HepG2 (cell line): ENCODE results near the gene TSPAN12. TPM values are rescaled to one million over a fixed set of nuclear protein-coding genes. Genes with fewer than 3 reads are reported as not detected.
A peak's percentile ranks its signal among the peaks of the same experiment; 100 is the strongest.

Source experiments
- ATAC-seq: fragments of 200-7000 bp; cut with Tn5 transposase; 3 replicates; pipeline ENCODE4 v1.9.1; 2020; ENCODE audit warnings: mild to moderate bottlenecking, moderate library complexity
- BruUV-seq: library from RNA; stranded (reverse); fragments of 400-500 nt; replicated peaks from 2 replicates; lab custom pipeline; 2021; lab: Mats Ljungman, UMichigan
- CTCF ChIA-PET: fragments of 300-600 bp; formaldehyde crosslinking; extraction: SDS; loops from one replicate; lab custom pipeline; 2021; ENCODE audit warnings: low total read pairs, inconsistent platforms, low intra/inter-chr PET ratio; lab: Yijun Ruan, JAX
- POLR2A ChIA-PET: fragments of 350-600 bp; sonication (Branson Sonifier 250); formaldehyde crosslinking; loops from one replicate; lab custom pipeline; 2020; ENCODE audit warnings: antibody characterized with exemption, inconsistent platforms; lab: Yijun Ruan, JAX
- DNase-seq: peaks from one replicate; pipeline ENCODE4 v3.0.0-alpha.2; 2015; ENCODE audit warnings: low spot score
- FAIRE-seq: peaks from 3 replicates; lab custom pipeline; 2011; peaks lifted over from hg19 to GRCh38; lab: Jason Lieb, UNC
- H2AFZ ChIP-seq: one replicate; pipeline ENCODE4 v1.6.1; 2011; ENCODE audit warnings: low read length, inconsistent platforms
- H3K27ac ChIP-seq: fragments of 300-600 bp; 3 replicates; pipeline ENCODE4 v1.8.0; 2011; ENCODE audit warnings: mixed run types, mild to moderate bottlenecking, mixed read lengths, low read length, inconsistent platforms; ENCODE audit not compliant: insufficient read depth; ENCODE audit errors: extremely low read length
- H3K27me3 ChIP-seq, 2 experiments: fragments of 200-600 bp in 1 of 2; 2 replicates in 1 of 2; 3 replicates in 1 of 2; pipeline versions ENCODE4 v1.6.0 to v1.8.0; 2011; ENCODE audit warnings: low read length in 2 of 2, mild to moderate bottlenecking in 2 of 2, moderate library complexity in 2 of 2, inconsistent platforms in 1 of 2; ENCODE audit not compliant: insufficient read depth in 2 of 2, control insufficient read depth in 1 of 2
- H3K36me3 ChIP-seq, 2 experiments: fragments of 200-600 bp in 1 of 2; replicated peaks in 1 of 2; 2 replicates in 1 of 2; 3 replicates in 1 of 2; pipeline versions ENCODE4 v1.5.1 to v1.8.0; 2011; ENCODE audit warnings: low read length in 2 of 2, inconsistent platforms in 1 of 2; ENCODE audit not compliant: insufficient read depth in 2 of 2, control insufficient read depth in 1 of 2
- H3K4me1 ChIP-seq: 2 replicates; pipeline ENCODE4 v1.5.1; 2012; ENCODE audit warnings: low read length, inconsistent platforms; ENCODE audit not compliant: insufficient read depth
- H3K4me2 ChIP-seq: 2 replicates; pipeline ENCODE4 v1.6.0; 2011; ENCODE audit warnings: low read depth, low read length, inconsistent platforms
- H3K4me3 ChIP-seq, 3 experiments: fragments of 200-600 bp in 1 of 3; sonication (generic), shearing (Covaris generic) in 1 of 3; replicated peaks in 1 of 3; 2 replicates each; pipeline ENCODE4 v1.5.1; 2011 to 2016; ENCODE audit warnings: low read length in 3 of 3, inconsistent platforms in 2 of 3, low read depth in 2 of 3, mild to moderate bottlenecking in 2 of 3, control low read depth in 1 of 3, mixed read lengths in 1 of 3; ENCODE audit not compliant: insufficient read depth in 1 of 3
- H3K79me2 ChIP-seq: one replicate; pipeline ENCODE4 v1.6.1; 2011; ENCODE audit warnings: low read length, inconsistent platforms; ENCODE audit not compliant: insufficient read depth
- H3K9ac ChIP-seq: 2 replicates; pipeline ENCODE4 v1.6.0; 2011; ENCODE audit warnings: mild to moderate bottlenecking, low read depth, low read length, inconsistent platforms; ENCODE audit not compliant: insufficient read depth
- H3K9me3 ChIP-seq: 2 replicates; pipeline ENCODE4 v1.5.1; 2012; ENCODE audit warnings: mild to moderate bottlenecking, low read length
- H4K20me1 ChIP-seq: 2 replicates; pipeline ENCODE4 v1.6.0; 2011; ENCODE audit warnings: inconsistent platforms, mild to moderate bottlenecking, low read length, moderate library complexity; ENCODE audit not compliant: insufficient read depth
- CHD4 ChIP-seq: fragments of 200-600 bp; sonication (generic); IDR thresholded peaks from 2 replicates; pipeline ENCODE4 v1.7.0; 2017; ENCODE audit warnings: mild to moderate bottlenecking, low read length, borderline replicate concordance
- DRAP1 ChIP-seq: IDR thresholded peaks from 2 replicates; pipeline ENCODE4 v1.6.1; 2016; ENCODE audit warnings: missing genetic modification reagents, missing compliant biosample characterization
- GMEB1 ChIP-seq: sonication (generic); formaldehyde crosslinking; IDR thresholded peaks from 2 replicates; pipeline ENCODE4 v1.5.1; 2020; ENCODE audit warnings: missing genetic modification reagents, mild to moderate bottlenecking, borderline replicate concordance
- KLF16 ChIP-seq, 2 experiments: sonication (generic) in 1 of 2; formaldehyde crosslinking in 1 of 2; IDR thresholded peaks; 2 replicates each; pipeline versions ENCODE4 v1.6.1 to v1.8.0; 2016 to 2023; ENCODE audit warnings: missing genetic modification reagents in 2 of 2, missing compliant biosample characterization in 1 of 2
- MED8 ChIP-seq: sonication (generic); formaldehyde crosslinking; IDR thresholded peaks from 2 replicates; pipeline ENCODE4 v1.8.1; 2023; ENCODE audit warnings: mild to moderate bottlenecking, missing genetic modification reagents; ENCODE audit not compliant: insufficient replicate concordance
- MEF2D ChIP-seq: sonication (generic); formaldehyde crosslinking; IDR thresholded peaks from 2 replicates; pipeline ENCODE4 v1.5.1; 2020; ENCODE audit warnings: mild to moderate bottlenecking, missing genetic modification reagents
- PHF20 ChIP-seq: sonication (generic); formaldehyde crosslinking; IDR thresholded peaks from 2 replicates; pipeline ENCODE4 v1.5.0; 2020; ENCODE audit warnings: mild to moderate bottlenecking, missing genetic modification reagents
- TBX2 ChIP-seq: sonication (generic); formaldehyde crosslinking; IDR thresholded peaks from 2 replicates; pipeline ENCODE4 v1.5.0; 2020; ENCODE audit warnings: missing genetic modification reagents, mild to moderate bottlenecking, borderline replicate concordance
- TFAP4 ChIP-seq: sonication (generic); IDR thresholded peaks from 2 replicates; pipeline ENCODE4 v1.6.1; 2016; ENCODE audit warnings: low read depth, borderline replicate concordance
- XRCC5 ChIP-seq: fragments of 200-400 bp; formaldehyde crosslinking; optimal IDR thresholded peaks from 2 replicates; pipeline ENCODE3; 2017; ENCODE audit warnings: mild to moderate bottlenecking, low read length
- ZBTB10 ChIP-seq: sonication (generic); formaldehyde crosslinking; IDR thresholded peaks from 2 replicates; pipeline ENCODE4 v1.4.0; 2020; ENCODE audit warnings: missing genetic modification reagents, borderline replicate concordance
- ZBTB44 ChIP-seq: sonication (generic); formaldehyde crosslinking; IDR thresholded peaks from 2 replicates; pipeline ENCODE4 v1.4.0; 2020; ENCODE audit warnings: missing genetic modification reagents
- ZFP1 ChIP-seq: IDR thresholded peaks from 2 replicates; pipeline ENCODE4 v1.6.1; 2016
- ZNF563 ChIP-seq: sonication (generic); formaldehyde crosslinking; IDR thresholded peaks from 2 replicates; pipeline ENCODE4 v1.8.0; 2022; ENCODE audit warnings: mild to moderate bottlenecking, moderate library complexity, missing genetic modification reagents
- ZNF580 ChIP-seq: IDR thresholded peaks from 2 replicates; pipeline ENCODE4 v1.6.1; 2016; ENCODE audit warnings: low read depth, borderline replicate concordance
- ZNF672 ChIP-seq: sonication (generic); formaldehyde crosslinking; IDR thresholded peaks from 2 replicates; pipeline ENCODE4 v1.8.1; 2022; ENCODE audit warnings: missing genetic modification reagents
- WGBS: methylation state at CpG from one replicate; pipeline ENCODE4 v1.1.6; 2017; ENCODE audit warnings: low lambda C conversion rate; 5-methylcytosine and 5-hydroxymethylcytosine counted together
- in situ Hi-C: cut with HindIII; loops from 2 replicates; pipeline ENCODE4 v1.10.0; 2017; ENCODE audit warnings: low pct_unique_long_range_greater_than_20kb; ENCODE audit not compliant: extremely low pct_ligation_motif_present
- intact Hi-C: fragments of 100-400 bp; cut with micrococcal nuclease; formaldehyde crosslinking; loops from one replicate; pipeline ENCODE4 v1.10.0; 2022; ENCODE audit not compliant: unreplicated experiment
- polyA plus RNA-seq, 8 experiments: library from polyadenylated mRNA; depleted of rRNA in 3 of 8; stranded (reverse) in 7 of 8; unstranded in 1 of 8; fragments of >200 nt; fragmentation: Illumina TruSeq in 4 of 8; extraction: Trizol in 4 of 8; gene quantifications; 2 replicates each; pipeline versions ENCODE4 v1.2.1 to v1.2.3, GENCODE V29; 2011 to 2016; ENCODE audit warnings: low read depth in 4 of 8, missing spikeins in 1 of 8, mixed read lengths in 1 of 8; ENCODE audit not compliant: insufficient read depth in 1 of 8
- total RNA-seq, 5 experiments: library from RNA; depleted of rRNA; stranded (reverse); fragments of >200 nt; fragmentation: Illumina TruSeq; extraction: Trizol; gene quantifications; 2 replicates each; pipeline ENCODE4 v1.2.3, GENCODE V29; 2016; ENCODE audit warnings: low read depth in 1 of 5

The TSPAN12 gene
- total and polyA plus RNA-seq, 2 of the 13 experiments (the other 11 are each of a cell fraction or from before 2014, with no cell fraction given): 0.48 to 0.95 TPM

- no TSS peak for BruUV-seq
- no peaks in the 10 kb centered on the region for H3K9me3 ChIP-seq
- intact Hi-C loops: loop anchor here (1.0 to 5.0 kb wide), 4 partner anchors 65 to 316 kb away; partner anchors contain the start of gene TSPAN12
- no peak overlapping the region for H3K4me2 ChIP-seq
- H3K27ac ChIP-seq: no peak overlapping the region
- WGBS: 38% methylated on average over 8 of the region's 13 CpGs
- H3K36me3 ChIP-seq: no peaks in the 10 kb centered on the region
- H2AFZ ChIP-seq: no peak overlapping the region
- H3K4me3 ChIP-seq: no peak overlapping the region
- no peaks in the 10 kb centered on the region for H3K79me2 ChIP-seq
- POLR2A ChIA-PET: no interaction called here
- CTCF ChIA-PET: interaction anchor here (0.7 to 1.7 kb wide), 2 partner anchors 149 to 316 kb away, joined by 4 to 6 read pairs; no protein-coding TSS in a partner anchor
- peak; percentile 44 for DNase-seq
- peak; percentile 99 for ATAC-seq
- in situ Hi-C loops: no loop called here
- no peak overlapping the region for H3K9ac ChIP-seq
- no peaks in the 10 kb centered on the region for H3K4me1 ChIP-seq
- no peaks in the 10 kb centered on the region for H4K20me1 ChIP-seq
- no peak for FAIRE-seq
- H3K27me3 ChIP-seq: no peaks in the 10 kb centered on the region
- TF ChIP-seq DRAP1 (CRISPR knock-in tag): no peak
- no peak for TF ChIP-seq MEF2D (CRISPR knock-in tag)
- no peak for TF ChIP-seq ZNF672 (CRISPR knock-in tag)
- no peak for TF ChIP-seq ZNF580 (CRISPR knock-in tag)
- TF ChIP-seq KLF16 (CRISPR knock-in tag; IDR thresholded peaks at IDR 0.05): no peak
- TF ChIP-seq XRCC5: peak; percentile 84
- no peak for TF ChIP-seq GMEB1
- TF ChIP-seq TFAP4: no peak
- no peak for TF ChIP-seq ZBTB44 (CRISPR knock-in tag)
- TF ChIP-seq TBX2 (CRISPR knock-in tag): no peak
- TF ChIP-seq PHF20 (CRISPR knock-in tag): no peak
- no peak for TF ChIP-seq ZNF563 (CRISPR knock-in tag)
- no peak for TF ChIP-seq MED8 (CRISPR knock-in tag)
- TF ChIP-seq CHD4: no peak
- TF ChIP-seq ZFP1 (CRISPR knock-in tag): no peak
- TF ChIP-seq ZBTB10: no peak
Observed at GRCh38 chr7:120792091-120792860, 65.7 kb downstream of the TSPAN12 start.
